CD14-positive monocyte (primary cell): ENCODE results near the gene TOR1A. TPM values are rescaled to one million over a fixed set of nuclear protein-coding genes. Genes with fewer than 3 reads are reported as not detected.

Experiments
- DNase-seq, 3 donors: peaks; one replicate each; pipeline ENCODE4 v3.0.0-alpha.2; 2011 to 2022
- H2AFZ ChIP-seq: 2 replicates; pipeline ENCODE4 v1.6.0; 2012; ENCODE audit warnings: mild to moderate bottlenecking, low read depth, low read length, inconsistent platforms; ENCODE audit not compliant: insufficient read depth, poor library complexity, severe bottlenecking
- H3K27ac ChIP-seq, 2 donors: 1 replicate in 1 of 2; 2 replicates in 1 of 2; pipeline ENCODE4 v1.5.1; 2012 to 2013; ENCODE audit warnings: low read length in 2 of 2, control low read depth in 1 of 2, inconsistent platforms in 1 of 2, low read depth in 1 of 2, mild to moderate bottlenecking in 1 of 2
- H3K27me3 ChIP-seq, 2 donors: one replicate each; pipeline versions ENCODE4 v1.6.0 to v1.6.1; 2011 to 2013; ENCODE audit warnings: low read length in 2 of 2; ENCODE audit not compliant: control insufficient read depth in 2 of 2, insufficient read depth in 2 of 2
- H3K36me3 ChIP-seq, 2 donors: replicated peaks in 1 of 2; 1 replicate in 1 of 2; 2 replicates in 1 of 2; pipeline versions ENCODE4 v1.5.1 to v1.6.1; 2012 to 2013; ENCODE audit warnings: low read length in 2 of 2, control low read depth in 1 of 2, inconsistent platforms in 1 of 2, mild to moderate bottlenecking in 1 of 2; ENCODE audit not compliant: insufficient read depth in 2 of 2, control insufficient read depth in 1 of 2
- H3K4me1 ChIP-seq, 2 donors: 1 replicate in 1 of 2; 2 replicates in 1 of 2; pipeline versions ENCODE4 v1.5.1 to v1.6.1; 2012 to 2013; ENCODE audit warnings: low read length in 2 of 2, control low read depth in 1 of 2, inconsistent platforms in 1 of 2, mild to moderate bottlenecking in 1 of 2, moderate library complexity in 1 of 2; ENCODE audit not compliant: insufficient read depth in 2 of 2, control insufficient read depth in 1 of 2
- H3K4me2 ChIP-seq: replicated peaks from 2 replicates; pipeline ENCODE3; 2012; ENCODE audit warnings: low read length, moderate library complexity, mild to moderate bottlenecking; ENCODE audit not compliant: poor library complexity, severe bottlenecking; ENCODE audit errors: extremely low read depth
- H3K4me3 ChIP-seq, 3 experiments: fragments of 200-600 bp in 1 of 3; sonication (generic) in 1 of 3; replicated peaks in 1 of 3; 1 replicate in 2 of 3; 2 replicates in 1 of 3; pipeline ENCODE4 v1.5.1; 2011 to 2013; ENCODE audit warnings: low read length in 3 of 3, mild to moderate bottlenecking in 3 of 3, control low read depth in 2 of 3, low read depth in 2 of 3, inconsistent platforms in 1 of 3, moderate library complexity in 1 of 3
- H3K79me2 ChIP-seq: 2 replicates; pipeline ENCODE4 v1.6.0; 2012; ENCODE audit warnings: mild to moderate bottlenecking, control low read depth, inconsistent platforms, low read length, moderate library complexity; ENCODE audit not compliant: insufficient read depth
- H3K9ac ChIP-seq: 2 replicates; pipeline ENCODE4 v1.6.0; 2017; ENCODE audit warnings: low read length, mild to moderate bottlenecking; ENCODE audit not compliant: insufficient read depth, poor library complexity, severe bottlenecking
- H3K9me3 ChIP-seq, 2 donors: replicated peaks in 1 of 2; 1 replicate in 1 of 2; 2 replicates in 1 of 2; pipeline versions ENCODE4 v1.5.1 to v1.6.1; 2012 to 2013; ENCODE audit warnings: low read length in 2 of 2, control low read depth in 1 of 2; ENCODE audit not compliant: control insufficient read depth in 1 of 2, insufficient read depth in 1 of 2
- H4K20me1 ChIP-seq: 2 replicates; pipeline ENCODE4 v1.6.0; 2012; ENCODE audit warnings: mild to moderate bottlenecking, low read length, control low read depth, moderate library complexity; ENCODE audit not compliant: insufficient read depth
- H3K27ac Mint-ChIP-seq, 7 donors: one replicate each; pipeline ENCODE4 v1.8.0; 2020; ENCODE audit warnings: mild to moderate bottlenecking in 7 of 7, mixed read lengths in 7 of 7, moderate library complexity in 6 of 7, inconsistent platforms in 2 of 7
- H3K27me3 Mint-ChIP-seq, 3 donors: one replicate each; pipeline ENCODE4 v1.8.0; 2021 to 2022; ENCODE audit warnings: low read depth in 3 of 3, mild to moderate bottlenecking in 3 of 3, mixed read lengths in 3 of 3, moderate library complexity in 3 of 3, inconsistent platforms in 1 of 3
- H3K36me3 Mint-ChIP-seq, 2 donors: one replicate each; pipeline ENCODE4 v1.8.0; 2020; ENCODE audit warnings: mixed read lengths in 2 of 2, inconsistent platforms in 1 of 2, mild to moderate bottlenecking in 1 of 2
- H3K4me1 Mint-ChIP-seq: one replicate; pipeline ENCODE4 v1.8.0; 2020; ENCODE audit warnings: mild to moderate bottlenecking, mixed read lengths
- H3K4me3 Mint-ChIP-seq, 2 donors: one replicate each; pipeline ENCODE4 v1.8.0; 2020; ENCODE audit warnings: mild to moderate bottlenecking in 2 of 2, mixed read lengths in 2 of 2, moderate library complexity in 1 of 2
- H3K9me3 Mint-ChIP-seq, 7 donors: one replicate each; pipeline ENCODE4 v1.8.0; 2020 to 2022; ENCODE audit warnings: mixed read lengths in 7 of 7, mild to moderate bottlenecking in 6 of 7, moderate library complexity in 6 of 7, inconsistent platforms in 2 of 7
- WGBS: methylation state at CpG from one replicate; pipeline ENCODE4 v1.1.5; 2013; ENCODE audit warnings: missing lambda C conversion rate; ENCODE audit not compliant: insufficient coverage; 5-methylcytosine and 5-hydroxymethylcytosine counted together
- intact Hi-C, 2 donors: fragments of 100-400 bp; cut with micrococcal nuclease; formaldehyde crosslinking; loops; one replicate each; pipeline versions ENCODE4 v1.15.0 to v1.15.1; 2023
- polyA plus RNA-seq, 3 donors: library from polyadenylated mRNA; depleted of rRNA in 1 of 3; unstranded in 2 of 3; stranded (reverse) in 1 of 3; fragments of 300-500 nt in 2 of 3; fragments of >200 nt in 1 of 3; fragmentation: Illumina TruSeq in 2 of 3; gene quantifications; 1 replicate in 2 of 3; 2 replicates in 1 of 3; pipeline ENCODE4 v1.2.3, GENCODE V29; 2012 to 2021
- TF ChIP-seq, protein P1 (sequence below): fragments of 200-600 bp; IDR thresholded peaks from one replicate; pipeline ENCODE4 v1.8.0; 2022; ENCODE audit warnings: antibody characterized with exemption, mild to moderate bottlenecking

The TOR1A gene
- polyA plus RNA-seq, 3 donors = 41.2 to 95.3 (median 89.6) TPM

DNA sequence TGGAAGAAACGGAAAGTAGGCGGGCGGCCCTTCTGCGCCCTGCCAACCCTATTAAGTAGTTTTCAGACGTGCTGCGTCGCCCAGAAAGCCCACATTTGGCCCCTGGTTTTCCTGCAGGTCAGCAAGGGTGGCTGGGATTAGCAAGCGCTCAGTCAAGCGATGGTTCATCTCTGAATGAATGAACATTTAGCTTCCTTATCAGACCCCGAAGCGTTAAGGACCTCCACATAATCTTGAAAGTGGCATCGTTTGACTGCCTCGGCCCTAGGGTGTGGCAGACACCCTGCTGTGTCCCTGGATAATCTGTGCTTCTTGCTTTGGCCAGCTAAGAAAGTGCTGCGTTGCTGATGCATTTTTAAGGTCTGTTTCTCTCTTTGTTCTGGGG lies 20.3 kb downstream of the TOR1A start:
- Histone ChIP-seq H3K9me3 (no peaks in the 10 kb centered on the region), H3K4me1 (peaks cover 33 to 34% of the 10 kb centered on the region in 2 donors), H2AFZ (peak overlapping the region; percentile 90), H3K4me3 (peak overlapping the region; percentile 53 to 80 (median 79)), H3K27ac (peak overlapping the region; percentile 14 to 71), H3K27me3 (no peaks in the 10 kb centered on the region), H3K9ac (peak overlapping the region; percentile 87), H4K20me1 (peaks cover 25% of the 10 kb centered on the region), H3K36me3 (peaks cover 7 to 13% of the 10 kb centered on the region in 2 donors), H3K4me2 (peak overlapping the region; percentile 88), H3K79me2 (peaks cover 29% of the 10 kb centered on the region)
- 2% methylated on average over 14 of the region's 14 CpGs for WGBS
- H3K27me3 Mint-ChIP-seq = no peaks in the 10 kb centered on the region
- H3K27ac Mint-ChIP-seq = peak overlapping the region; percentile 35 to 90 (median 70)
- DNase-seq = no peak
- H3K4me3 Mint-ChIP-seq = peak overlapping the region; percentile 90 to 95
- intact Hi-C loops = loop anchor here in 1 of 2 donors (5.0 kb wide), 1 partner anchor 34 kb away; the partner anchor contains the start of genes C9orf78 and USP20
- H3K9me3 Mint-ChIP-seq = peaks cover 0 to 3% (median 0%) of the 10 kb centered on the region in 7 donors
- TF ChIP-seq, protein P1, sequence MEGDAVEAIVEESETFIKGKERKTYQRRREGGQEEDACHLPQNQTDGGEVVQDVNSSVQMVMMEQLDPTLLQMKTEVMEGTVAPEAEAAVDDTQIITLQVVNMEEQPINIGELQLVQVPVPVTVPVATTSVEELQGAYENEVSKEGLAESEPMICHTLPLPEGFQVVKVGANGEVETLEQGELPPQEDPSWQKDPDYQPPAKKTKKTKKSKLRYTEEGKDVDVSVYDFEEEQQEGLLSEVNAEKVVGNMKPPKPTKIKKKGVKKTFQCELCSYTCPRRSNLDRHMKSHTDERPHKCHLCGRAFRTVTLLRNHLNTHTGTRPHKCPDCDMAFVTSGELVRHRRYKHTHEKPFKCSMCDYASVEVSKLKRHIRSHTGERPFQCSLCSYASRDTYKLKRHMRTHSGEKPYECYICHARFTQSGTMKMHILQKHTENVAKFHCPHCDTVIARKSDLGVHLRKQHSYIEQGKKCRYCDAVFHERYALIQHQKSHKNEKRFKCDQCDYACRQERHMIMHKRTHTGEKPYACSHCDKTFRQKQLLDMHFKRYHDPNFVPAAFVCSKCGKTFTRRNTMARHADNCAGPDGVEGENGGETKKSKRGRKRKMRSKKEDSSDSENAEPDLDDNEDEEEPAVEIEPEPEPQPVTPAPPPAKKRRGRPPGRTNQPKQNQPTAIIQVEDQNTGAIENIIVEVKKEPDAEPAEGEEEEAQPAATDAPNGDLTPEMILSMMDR = no peak
- H3K36me3 Mint-ChIP-seq = peaks cover 9 to 28% of the 10 kb centered on the region in 2 donors
- peaks cover 36% of the 10 kb centered on the region for H3K4me1 Mint-ChIP-seq

DNA sequence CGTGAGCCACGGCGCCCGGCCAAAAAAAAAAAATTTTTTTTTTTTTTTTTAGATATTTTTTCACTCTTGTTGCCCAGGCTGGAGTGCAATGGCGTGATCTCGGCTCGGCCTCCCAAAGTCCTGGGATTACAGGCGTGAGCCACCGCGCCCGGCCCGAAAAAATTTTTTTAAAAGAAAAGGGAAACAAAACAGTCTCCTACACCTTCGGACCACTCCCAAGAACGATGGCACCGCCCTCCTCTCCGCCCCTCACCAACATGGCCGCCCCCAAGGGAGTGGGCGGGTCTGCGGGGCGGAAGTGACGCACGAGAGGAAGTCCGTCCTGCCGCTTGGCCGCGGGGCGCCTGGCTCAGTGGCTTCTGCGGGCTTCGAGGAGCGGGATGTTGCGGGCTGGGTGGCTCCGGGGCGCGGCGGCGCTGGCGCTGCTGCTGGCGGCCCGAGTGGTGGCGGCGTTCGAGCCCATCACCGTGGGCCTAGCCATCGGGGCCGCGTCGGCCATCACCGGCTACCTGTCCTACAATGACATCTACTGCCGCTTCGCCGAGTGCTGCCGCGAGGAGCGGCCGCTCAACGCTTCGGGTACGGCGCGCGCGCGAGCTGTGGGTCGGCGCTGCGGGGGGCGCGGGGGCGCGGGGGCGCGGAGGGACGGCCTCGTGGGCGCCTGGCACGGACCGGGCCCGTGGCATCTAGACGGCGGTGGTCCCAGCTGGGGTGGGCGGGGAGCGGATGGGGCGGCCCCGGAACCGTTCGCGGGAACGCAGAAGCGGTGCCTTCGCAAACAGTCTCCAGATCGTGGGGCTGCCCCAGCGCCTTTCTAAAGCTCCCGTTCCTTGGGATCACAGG lies 20.9 kb downstream of the TOR1A start, which contains the start of gene TOR1B:
TOR1B (plus strand) TSS at position 352 of the 843 bp plus-strand sequence; CDS start at position 381, 29 bp downstream.
- Histone ChIP-seq H3K4me2 (peak within 1 kb of the TSS; percentile 88), H3K27me3 (no peaks in the 10 kb centered on the region), H4K20me1 (peaks cover 22% of the 10 kb centered on the region), H3K79me2 (peaks cover 27% of the 10 kb centered on the region), H3K4me3 (peak within 1 kb of the TSS; percentile 53 to 80 (median 79)), H2AFZ (peak within 1 kb of the TSS; percentile 90), H3K9ac (peak within 1 kb of the TSS; percentile 87), H3K9me3 (no peaks in the 10 kb centered on the region), H3K27ac (peak within 1 kb of the TSS; percentile 53 to 71), H3K36me3 (peaks cover 6 to 12% of the 10 kb centered on the region in 2 donors), H3K4me1 (peaks cover 33 to 34% of the 10 kb centered on the region in 2 donors)
- H3K4me3 Mint-ChIP-seq = peak within 1 kb of the TSS; percentile 90 to 95
- WGBS = under 1% methylated on average over 89 of the region's 93 CpGs
- intact Hi-C loops = loop anchor here in 1 of 2 donors (5.0 kb wide), 1 partner anchor 34 kb away; the partner anchor contains the start of genes C9orf78 and USP20
- DNase-seq = peak; percentile 86 to 91 (median 91)
- peaks cover 7 to 23% of the 10 kb centered on the region in 2 donors for H3K36me3 Mint-ChIP-seq
- TF ChIP-seq, protein P1 = no peak
- H3K9me3 Mint-ChIP-seq = no peaks in the 10 kb centered on the region
- no peaks in the 10 kb centered on the region for H3K27me3 Mint-ChIP-seq
- peak within 1 kb of the TSS; percentile 86 to 96 (median 93) for H3K27ac Mint-ChIP-seq
- H3K4me1 Mint-ChIP-seq = peaks cover 35% of the 10 kb centered on the region
